CD4-positive, alpha-beta T cell treated with Interleukin-6 at 100 ng/mL for 8 hours (primary cell): ENCODE results near the gene AP5M1.
"Not testable (repeated sequence)": the region's sequence is repeated elsewhere in the genome, so short reads cannot be mapped to it uniquely, and the experiment has no call there.

Experiments used
- DNase-seq: peaks from one replicate; pipeline ENCODE4 v3.0.0-alpha.2; 2020; ENCODE audit warnings: mixed read lengths, low spot score

The AP5M1 gene, protein sequence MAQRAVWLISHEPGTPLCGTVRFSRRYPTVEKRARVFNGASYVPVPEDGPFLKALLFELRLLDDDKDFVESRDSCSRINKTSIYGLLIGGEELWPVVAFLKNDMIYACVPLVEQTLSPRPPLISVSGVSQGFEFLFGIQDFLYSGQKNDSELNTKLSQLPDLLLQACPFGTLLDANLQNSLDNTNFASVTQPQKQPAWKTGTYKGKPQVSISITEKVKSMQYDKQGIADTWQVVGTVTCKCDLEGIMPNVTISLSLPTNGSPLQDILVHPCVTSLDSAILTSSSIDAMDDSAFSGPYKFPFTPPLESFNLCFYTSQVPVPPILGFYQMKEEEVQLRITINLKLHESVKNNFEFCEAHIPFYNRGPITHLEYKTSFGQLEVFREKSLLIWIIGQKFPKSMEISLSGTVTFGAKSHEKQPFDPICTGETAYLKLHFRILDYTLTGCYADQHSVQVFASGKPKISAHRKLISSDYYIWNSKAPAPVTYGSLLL

DNA sequence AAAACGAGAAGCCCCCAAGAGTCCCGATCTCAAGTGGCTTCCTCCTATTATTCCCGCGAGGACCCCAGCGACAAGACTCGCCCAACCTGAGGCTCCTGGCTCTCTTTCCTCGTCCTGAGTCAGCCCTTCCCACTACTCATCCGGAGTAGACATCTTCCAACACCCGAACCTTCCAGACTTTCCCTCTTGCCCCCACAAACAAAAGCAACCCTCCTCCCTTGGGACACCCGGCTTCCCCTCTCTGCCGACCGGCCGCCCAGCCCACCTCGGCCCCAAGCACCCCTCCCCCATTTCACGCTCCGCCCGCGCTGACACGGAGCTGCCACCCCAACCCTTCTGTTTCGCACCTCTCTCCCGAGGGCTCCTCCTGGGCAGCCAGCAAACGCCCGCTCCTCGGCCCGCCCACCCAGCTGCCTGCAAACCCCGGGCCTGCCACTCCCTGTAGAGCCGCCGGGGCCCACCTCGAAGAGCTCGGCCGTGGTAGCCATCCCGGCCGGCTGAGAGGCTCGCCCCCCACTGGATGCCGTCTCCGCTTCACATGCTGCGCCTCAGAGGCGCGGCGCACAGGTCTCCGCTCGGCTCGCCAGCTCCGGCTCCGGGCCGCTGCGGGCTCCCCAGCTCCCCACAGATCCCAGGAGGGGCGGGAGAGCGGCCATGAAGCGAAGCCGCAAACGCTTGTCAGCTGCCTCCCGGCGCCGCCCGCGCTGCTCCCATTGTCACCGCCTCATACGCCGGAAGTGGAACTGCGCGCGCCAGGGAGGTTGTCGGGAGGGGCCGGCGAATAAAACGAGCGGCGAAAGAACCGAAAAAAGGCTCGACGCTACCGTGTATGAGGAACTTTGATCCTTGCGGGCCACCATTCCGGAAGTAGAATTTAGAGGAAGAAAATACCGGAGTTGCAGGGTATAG lies at the start of gene AP5M1, which contains the start of gene EXOC5:
Gene AP5M1 (plus strand): TSS at position 811 of the 909 bp plus-strand sequence. CDS start 344 bp downstream, outside the sequence.
Gene EXOC5 (minus strand): TSS at position 745 of the 909 bp plus-strand sequence. CDS start 257 bp downstream, at position 488.
- DNase-seq, result peak; percentile 87

DNA sequence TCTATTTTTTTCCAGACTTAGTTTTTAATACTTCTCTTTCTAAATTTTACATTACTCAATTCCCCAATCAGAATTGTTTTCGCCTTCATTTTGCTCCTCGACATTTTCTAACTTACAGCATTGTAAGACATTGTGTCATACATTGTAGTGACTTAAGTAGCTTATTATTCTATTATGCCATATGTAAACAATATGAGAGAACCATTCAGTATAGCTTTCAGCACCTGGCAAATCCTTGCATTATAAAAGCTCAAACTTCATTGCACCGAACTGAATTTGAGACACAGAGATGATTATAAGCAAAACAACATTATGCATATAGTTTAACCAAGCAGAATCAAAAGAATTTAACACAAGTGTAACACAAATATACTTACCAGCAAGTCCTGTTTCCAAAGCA lies 46.8 kb upstream of the AP5M1 start:
- no peak for DNase-seq

DNA sequence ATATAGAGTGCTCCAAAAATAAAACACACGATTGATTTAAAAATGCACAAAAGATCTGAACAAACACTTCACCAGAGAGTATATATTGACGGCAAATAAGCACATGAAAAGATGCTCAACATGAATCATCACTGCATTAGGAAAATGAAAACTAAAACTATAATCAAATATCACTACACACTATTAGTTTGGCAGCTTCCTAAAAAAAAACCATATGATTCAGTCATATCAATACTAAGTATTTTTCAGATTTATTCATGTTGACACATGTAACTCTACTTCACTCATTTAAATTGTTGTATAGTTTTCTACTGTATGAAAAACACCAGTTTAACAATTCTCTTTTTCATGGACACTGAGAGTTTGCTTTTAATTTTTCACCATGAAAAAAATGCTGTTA lies 41.7 kb upstream of the AP5M1 start:
- no peak for DNase-seq

DNA sequence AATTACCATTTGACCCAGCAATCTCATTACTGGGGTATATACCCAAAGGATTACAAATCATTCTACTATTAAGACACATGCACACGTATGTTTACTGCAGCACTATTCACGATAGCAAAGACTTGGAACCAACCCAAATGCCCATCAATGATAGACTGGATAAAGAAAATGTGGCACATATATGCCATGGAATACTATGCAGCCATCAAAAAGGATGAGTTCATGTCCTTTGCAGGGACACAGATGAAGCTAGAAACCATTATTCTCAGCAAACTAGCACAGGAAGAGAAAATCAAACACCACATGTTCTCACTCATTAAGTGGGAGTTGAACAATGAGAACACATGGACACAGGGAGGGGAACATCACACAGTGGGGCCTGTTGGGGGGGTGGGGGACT lies 40.5 kb upstream of the AP5M1 start:
- DNase-seq, result not testable (repeated sequence)

DNA sequence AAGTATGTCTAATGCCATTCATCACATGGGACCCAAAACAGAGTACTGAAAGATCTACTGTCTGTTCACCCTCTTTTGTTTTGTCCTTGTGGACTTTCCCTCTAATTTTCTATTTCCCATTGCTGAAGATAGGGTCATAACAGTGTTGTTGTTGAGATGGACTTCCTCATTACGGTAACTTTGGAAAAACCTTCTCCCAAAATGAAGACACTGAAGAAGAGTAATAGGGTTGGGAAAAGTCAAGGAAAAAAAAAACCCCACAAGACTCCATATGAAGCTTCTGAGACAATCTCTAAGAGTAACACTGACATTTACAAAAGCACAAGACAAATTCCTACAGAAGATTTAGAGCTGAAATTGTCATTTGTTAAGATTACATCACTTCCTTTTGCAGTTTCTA lies 36.8 kb upstream of the AP5M1 start:
- no peak for DNase-seq

DNA sequence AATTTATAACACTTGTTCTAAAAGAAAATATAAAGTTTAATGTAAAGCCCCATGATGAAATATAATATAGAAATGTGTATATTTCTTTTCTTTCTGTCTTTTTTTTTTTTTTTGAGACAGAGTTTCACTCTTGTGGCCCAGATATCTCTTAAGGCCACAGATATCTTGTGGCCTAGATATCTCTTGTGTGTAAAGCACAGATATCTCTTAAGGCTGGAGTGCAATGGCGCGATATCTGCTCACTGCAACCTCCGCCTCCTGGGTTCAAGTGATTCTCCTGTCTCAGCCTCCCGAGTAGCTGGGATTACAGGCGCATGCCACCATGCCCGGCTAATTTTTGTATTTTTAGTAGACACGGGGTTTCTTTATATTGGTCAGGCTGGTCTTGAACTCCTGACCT lies 28.7 kb upstream of the AP5M1 start:
- not testable (repeated sequence) for DNase-seq

DNA sequence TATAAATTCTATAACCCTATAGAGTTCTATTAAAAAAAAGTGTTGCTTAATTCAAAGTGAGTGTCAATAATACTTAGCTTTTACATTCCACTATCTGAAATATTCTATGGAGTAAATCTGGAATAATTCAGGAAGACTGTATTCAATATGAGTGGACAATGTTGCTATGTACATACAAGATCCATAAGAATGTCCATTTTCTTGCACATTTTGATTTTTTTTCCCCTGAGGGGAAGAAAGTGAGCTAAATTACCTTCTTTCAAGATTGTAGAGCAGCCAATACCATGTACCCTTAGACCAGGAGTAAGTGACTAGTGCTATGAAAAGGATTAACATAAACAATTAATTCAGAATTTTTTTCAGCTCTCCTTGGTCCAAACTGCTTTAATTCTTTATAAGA lies 25.5 kb upstream of the AP5M1 start:
- DNase-seq, result no peak

DNA sequence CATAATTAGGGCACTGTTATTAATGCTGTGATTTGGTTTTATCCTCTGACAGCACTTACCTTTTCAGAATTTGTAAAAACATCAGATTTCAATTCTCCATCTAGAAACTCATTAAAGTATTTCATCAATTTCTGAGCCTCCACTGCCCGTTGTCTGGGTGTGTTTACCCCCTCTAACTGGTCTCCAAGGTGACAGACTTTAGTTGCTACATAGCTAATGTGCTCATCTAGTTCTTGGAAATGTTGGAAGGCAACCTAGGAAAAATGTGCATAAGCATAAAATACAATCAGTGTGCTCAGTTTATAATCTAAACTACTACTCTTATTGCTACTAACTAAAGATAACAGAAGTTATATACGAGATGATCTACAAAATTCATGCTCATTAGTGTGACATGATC lies 24.7 kb upstream of the AP5M1 start:
- no peak for DNase-seq

DNA sequence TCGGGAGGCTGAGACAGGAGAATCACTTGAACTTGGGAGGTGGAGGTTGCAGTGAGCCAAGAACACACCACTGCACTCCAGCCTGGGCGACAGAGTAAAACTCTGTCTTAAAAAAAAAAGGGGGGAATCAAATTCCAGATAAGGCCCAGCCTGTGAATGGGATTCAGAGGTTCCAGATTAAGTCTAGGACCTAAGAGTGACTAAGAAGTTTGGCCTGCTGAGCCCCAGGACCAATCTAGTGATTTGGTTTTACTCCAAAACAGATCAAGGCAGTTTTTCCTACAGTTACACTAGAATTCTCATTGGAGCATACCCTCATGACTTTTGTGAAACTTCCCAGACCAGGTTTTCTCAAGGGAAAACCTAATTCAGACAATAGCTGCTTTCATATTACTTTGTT lies 22.8 kb upstream of the AP5M1 start:
- no peak for DNase-seq

DNA sequence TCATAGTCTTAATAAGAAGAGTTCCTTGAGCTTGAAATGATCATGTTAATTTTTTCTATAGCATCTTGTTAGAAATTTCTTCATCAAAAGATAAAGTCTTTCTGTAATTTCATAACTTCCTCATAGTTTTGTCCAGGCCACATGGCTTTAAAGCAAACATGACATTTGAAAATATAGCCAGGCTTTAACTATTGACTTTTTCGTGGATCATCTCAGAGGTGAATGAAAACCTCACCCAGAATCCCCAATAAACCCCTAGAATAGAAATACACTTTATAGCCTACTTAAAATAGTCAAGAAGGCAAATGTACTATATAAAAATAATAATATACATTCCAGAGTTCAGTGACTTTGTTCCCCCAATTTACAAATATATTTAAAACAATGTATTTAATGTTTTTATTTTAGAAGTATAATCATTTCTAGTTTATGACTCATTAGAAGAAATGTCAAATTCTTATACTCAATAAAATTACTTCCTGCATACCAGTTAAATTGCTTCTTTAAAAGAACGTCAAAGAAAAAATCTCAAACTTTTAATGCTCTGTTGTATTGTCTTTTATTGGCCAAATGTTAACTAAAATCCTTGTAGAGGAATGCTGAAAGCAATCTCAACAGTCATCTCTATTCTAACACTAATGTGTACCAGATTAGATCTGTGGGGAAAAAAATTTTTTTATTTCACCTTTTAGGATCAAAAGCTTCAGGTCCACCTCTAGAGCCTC lies 21.7 kb upstream of the AP5M1 start:
- no peak for DNase-seq

DNA sequence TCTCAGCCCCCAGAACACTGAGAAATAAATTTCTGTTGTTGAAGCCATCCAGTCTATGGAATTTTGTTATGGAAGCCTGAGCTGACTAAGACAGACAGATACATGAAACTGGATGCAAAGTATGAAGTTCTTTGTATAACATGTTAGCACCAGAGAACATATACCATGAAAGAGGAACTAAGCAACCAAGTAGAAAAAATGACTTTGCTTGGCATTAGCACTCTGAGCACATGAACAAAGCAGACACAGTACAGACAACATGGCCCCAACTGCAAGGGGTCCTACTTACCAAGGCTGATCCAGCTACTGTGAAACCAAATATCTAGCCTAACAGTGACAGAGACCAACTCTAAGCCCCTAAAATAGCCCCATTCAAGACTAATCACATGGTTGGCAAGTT lies 13.9 kb upstream of the AP5M1 start:
- no peak for DNase-seq

DNA sequence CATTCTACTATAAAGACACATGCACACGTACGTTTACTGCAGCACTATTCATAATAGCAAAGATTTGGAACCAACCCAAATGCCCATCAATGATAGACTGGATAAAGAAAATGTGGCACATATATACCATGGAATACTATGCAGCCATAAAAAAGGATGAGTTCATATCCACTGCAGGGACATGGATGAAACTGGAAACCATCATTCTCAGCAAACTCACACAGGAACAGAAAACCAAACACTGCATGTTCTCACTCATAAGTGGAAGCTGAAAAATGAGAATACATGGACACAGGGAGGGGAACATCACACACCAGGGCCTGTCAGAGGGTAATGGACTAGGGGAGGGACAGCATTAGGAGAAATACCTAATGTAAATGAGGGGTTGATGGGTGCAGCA lies 10.6 kb upstream of the AP5M1 start:
- not testable (repeated sequence) for DNase-seq

DNA sequence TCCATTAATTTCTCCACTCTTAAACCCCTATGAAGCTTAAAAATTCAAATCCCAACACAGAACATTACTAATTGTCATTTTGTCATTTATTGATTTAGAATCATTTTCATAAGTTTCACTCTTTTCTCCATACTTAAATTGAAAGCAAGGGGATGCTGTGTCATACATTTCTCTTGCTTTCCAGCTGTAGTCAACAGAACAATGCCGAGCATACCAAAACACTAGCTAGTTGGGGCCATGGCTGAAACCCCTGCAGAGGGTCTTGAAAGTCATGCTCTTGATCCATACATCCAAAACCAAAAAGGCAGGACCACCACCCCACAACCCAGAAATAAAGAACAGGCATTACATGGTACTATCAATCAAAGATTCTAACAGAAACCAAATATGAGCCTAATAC lies 9.1 kb upstream of the AP5M1 start:
- DNase-seq, result no peak

DNA sequence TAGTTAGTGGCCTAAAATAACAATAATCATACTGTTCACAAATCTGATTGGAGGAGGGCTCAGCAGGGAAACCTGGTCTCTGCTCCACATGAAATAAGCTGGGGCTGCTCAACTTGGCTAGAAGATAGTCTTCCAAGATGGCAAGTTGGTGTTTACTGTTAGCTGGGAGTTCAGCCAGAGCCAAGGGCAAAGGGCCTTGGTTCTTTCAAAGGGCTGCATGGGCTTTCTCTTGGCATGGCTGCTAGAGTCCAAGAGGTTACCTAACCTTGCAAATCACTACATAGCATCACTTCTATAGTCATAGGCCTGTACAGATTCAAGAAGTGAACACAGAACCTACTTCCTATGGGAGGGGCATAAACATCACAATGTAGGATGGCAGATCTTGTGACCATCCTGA lies 7.2 kb upstream of the AP5M1 start:
- no peak for DNase-seq

DNA sequence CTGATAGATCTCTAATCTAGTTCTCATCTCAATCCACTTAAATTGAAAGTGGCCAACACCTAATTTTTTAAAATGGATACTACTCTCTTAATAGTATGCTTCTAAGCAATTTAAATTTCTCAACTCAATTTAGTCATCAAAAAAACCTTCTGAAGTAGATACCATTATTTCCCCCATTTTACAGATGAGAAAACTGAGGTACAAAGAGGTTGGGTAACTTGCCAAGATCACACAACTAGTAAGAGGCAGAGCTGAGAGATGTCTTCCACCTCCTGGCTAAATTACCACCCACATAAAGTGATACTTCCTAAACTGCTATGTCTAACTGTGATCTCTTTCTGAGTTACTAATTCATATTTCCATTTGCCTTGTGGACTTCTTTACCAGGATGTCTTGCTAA lies 6.7 kb upstream of the AP5M1 start:
- DNase-seq, result no peak

DNA sequence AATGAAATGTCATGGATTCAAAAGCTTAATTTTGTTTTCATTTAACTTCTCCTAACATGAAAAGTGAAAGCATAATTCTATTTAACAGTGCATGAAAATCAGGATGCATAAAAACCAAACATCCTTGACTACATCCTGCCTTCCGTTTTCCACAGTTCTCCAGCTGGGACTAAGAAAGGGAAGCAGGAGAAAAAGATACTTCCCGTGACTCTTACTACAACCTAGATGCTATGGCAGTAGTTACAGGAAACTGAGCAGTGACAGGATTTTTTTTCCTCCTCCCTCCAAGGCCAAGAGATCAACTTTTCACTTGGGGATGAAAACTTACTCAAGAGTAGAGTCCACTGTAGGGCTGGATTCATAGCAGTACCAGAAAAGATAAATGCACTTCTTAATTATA lies 2.7 kb upstream of the AP5M1 start:
- DNase-seq, result no peak

DNA sequence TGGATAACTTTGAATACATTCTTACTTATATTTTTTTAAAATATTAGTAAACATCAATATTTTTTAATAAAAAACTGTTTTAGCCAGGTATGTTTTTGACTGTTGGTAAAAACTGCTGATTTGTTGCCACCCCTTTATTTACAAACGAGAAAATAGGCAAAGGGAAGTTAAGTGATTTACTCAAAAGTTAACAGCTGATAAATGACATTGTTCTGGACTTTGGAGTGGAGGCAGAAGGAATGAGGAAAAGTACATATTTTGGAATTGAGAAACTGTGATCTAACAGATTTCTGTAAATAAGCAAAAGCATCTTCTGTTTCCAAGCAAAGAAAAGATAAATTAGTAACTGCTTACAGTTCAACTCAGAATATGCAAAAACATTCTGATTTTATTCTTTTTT lies 4.5 kb downstream of the AP5M1 start:
- DNase-seq, result no peak

DNA sequence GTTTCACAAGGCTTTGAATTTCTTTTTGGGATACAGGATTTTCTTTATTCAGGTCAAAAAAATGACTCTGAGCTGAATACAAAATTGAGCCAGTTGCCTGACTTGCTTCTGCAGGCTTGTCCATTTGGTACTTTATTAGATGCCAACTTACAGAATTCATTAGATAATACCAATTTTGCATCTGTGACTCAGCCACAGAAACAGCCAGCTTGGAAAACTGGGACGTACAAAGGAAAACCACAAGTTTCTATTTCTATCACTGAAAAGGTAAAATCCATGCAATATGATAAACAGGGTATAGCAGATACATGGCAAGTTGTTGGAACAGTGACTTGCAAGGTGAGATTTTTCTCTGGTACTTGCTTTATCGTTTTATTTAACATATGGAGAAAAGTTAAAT lies 5.8 kb downstream of the AP5M1 start:
- no peak for DNase-seq

DNA sequence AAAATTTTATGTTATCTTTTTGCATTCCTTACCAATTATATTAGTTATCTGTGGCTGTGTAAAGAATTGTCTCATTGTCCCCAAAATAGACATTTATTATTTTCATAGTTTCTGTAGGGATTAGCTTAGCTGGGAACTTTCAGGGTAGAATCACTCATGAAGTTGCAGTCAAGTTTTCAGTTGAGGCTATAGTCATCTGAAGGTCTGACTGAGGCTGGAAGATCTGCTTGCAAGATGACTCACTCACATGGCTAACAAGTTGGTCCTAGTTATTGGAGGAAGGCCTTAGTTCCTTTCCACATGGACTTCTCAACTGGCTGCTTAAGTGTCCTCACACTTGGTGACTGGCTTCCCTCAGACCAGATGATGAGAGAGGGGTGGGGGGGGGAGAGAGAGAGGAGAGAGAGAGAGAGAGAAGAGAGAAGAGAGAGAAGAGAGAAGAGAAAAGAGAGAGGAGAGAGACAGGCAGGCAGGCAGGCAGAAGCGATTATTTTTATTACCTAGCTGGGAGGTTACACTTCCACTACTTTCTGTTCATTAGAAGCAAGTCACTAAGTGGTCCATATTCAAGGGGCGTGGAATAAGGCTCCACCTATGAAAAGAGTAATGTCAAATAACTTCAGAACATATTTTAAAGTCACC lies 6.4 kb downstream of the AP5M1 start:
- DNase-seq, result no peak

DNA sequence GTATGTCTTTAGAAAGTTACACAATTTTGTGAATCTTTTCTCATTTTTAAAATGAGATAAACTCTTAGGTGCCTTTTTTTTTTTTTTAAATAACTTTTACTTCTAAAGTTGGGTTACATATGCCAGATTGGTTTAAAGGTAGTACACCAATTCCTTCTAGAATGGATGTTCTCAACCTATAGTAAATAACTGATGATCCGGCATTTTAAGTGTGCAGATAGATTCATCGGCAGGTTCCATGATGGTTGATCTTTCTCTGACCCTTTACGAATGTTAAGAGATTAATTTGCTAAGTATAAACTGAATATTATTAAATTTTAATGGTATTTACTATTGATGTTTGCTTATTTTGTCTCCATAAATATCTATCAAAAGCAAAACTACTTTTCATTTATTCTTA lies 8.3 kb downstream of the AP5M1 start:
- no peak for DNase-seq

DNA sequence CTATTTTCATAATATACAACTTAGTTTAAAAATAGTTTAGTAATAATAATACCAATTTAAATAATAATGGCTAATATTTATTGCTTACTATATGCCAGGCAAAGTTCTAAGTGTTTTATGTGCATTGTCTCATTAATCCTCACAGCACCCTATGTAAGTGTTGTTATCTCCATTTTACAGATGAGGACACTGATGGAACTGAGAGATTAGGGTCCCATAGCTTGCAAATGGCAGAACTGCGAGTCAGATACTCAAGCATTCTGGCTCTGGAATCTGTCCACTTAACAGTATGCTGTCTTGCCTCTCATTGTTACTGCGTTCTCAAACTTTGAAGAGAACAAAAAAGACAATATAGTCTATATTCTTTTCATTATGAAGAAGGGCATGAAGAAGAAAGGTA lies 19.0 kb downstream of the AP5M1 start:
- no peak for DNase-seq

DNA sequence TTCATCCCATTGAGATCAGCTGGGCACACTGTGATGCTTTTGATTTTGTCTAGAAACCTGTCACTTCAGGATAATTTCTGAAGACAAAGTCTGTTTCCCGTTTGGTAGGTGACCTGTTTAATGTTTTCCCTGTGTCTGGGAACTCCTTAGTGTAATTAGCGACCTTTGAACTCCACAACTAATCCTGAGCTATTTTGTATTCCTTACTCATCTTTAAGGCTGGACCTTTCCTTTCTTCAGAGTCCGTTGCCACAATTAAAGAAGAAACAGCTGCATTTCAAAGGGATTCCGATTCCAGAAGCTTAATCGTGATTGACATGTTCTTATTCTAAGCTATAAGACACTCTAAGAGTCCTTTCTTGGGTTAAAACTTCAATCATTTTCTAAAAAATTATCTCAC lies 22.0 kb downstream of the AP5M1 start:
- DNase-seq, result no peak
